ENCODE data around the gene PHLPP1. TPM values are rescaled to one million over a fixed set of nuclear protein-coding genes. Genes with fewer than 3 reads are reported as not detected.

The PHLPP1 gene
- polyA plus RNA-seq, 2 of the 4 experiments (the other 2 are of a cell fraction): 6.5 to 12.1 TPM

DNA sequence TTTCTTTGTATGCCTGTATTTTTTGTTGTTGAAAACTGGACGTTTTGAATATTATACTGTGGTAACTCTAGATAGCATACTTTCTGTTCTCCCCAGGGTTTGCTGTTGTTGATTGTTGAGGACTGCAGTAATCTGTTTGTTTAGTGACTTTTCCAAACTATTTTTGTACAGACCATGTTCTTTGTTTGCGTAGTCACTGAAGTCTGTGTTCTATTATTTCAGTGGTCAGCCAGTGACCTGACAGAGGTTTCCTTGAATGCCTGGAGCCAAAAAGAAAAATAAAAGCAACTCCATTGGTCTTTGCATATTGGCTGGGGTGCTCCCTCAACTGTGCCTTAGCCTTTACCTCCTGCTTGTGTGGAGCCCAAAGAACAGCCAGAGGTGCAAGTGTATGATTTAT is 42.7 kb upstream of the PHLPP1 start:
- ChIA-PET CTCF (no interaction called here), POLR2A (no interaction called here)
- no peak for DNase-seq (ENCODE audit: low read depth in 1 of 2, low spot score in 1 of 2)
- Histone ChIP-seq H3K9me3 (no peaks in the 10 kb centered on the region), H3K4me1 (no peaks in the 10 kb centered on the region), H3K27ac (no peak overlapping the region), H3K4me3 (no peak overlapping the region), H3K4me2 (no peak overlapping the region)
- no peak for ATAC-seq
- TF ChIP-seq, protein P1, sequence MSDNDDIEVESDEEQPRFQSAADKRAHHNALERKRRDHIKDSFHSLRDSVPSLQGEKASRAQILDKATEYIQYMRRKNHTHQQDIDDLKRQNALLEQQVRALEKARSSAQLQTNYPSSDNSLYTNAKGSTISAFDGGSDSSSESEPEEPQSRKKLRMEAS (IDR thresholded peaks at IDR 0.05): no peak
- TF ChIP-seq, protein P2, sequence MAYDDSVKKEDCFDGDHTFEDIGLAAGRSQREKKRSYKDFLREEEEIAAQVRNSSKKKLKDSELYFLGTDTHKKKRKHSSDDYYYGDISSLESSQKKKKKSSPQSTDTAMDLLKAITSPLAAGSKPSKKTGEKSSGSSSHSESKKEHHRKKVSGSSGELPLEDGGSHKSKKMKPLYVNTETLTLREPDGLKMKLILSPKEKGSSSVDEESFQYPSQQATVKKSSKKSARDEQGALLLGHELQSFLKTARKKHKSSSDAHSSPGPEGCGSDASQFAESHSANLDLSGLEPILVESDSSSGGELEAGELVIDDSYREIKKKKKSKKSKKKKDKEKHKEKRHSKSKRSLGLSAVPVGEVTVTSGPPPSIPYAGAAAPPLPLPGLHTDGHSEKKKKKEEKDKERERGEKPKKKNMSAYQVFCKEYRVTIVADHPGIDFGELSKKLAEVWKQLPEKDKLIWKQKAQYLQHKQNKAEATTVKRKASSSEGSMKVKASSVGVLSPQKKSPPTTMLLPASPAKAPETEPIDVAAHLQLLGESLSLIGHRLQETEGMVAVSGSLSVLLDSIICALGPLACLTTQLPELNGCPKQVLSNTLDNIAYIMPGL (CRISPR knock-in tag; IDR thresholded peaks at IDR 0.05; ENCODE audit: borderline replicate concordance): no peak
- TF ChIP-seq RNF2 (IDR thresholded peaks at IDR 0.05; ENCODE audit: borderline replicate concordance, low read depth): no peak
- no peak for TF ChIP-seq EHMT2 (IDR thresholded peaks at IDR 0.05; ENCODE audit: low read depth)
- no peak for TF ChIP-seq ZC3H11A (IDR thresholded peaks at IDR 0.05)
- TF ChIP-seq, protein P3, sequence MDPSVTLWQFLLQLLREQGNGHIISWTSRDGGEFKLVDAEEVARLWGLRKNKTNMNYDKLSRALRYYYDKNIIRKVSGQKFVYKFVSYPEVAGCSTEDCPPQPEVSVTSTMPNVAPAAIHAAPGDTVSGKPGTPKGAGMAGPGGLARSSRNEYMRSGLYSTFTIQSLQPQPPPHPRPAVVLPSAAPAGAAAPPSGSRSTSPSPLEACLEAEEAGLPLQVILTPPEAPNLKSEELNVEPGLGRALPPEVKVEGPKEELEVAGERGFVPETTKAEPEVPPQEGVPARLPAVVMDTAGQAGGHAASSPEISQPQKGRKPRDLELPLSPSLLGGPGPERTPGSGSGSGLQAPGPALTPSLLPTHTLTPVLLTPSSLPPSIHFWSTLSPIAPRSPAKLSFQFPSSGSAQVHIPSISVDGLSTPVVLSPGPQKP (IDR thresholded peaks at IDR 0.05; ENCODE audit: low read depth, low read length): no peak
- no peak for TF ChIP-seq MAZ (IDR thresholded peaks at IDR 0.05; ENCODE audit: borderline replicate concordance, low read depth, low read length)
- no peak for TF ChIP-seq BHLHE40 (IDR thresholded peaks at IDR 0.05; ENCODE audit: low read depth, low read length)
- TF ChIP-seq NFE2L2 (conservative IDR thresholded peaks at IDR 0.05; ENCODE audit: low read length): no peak
- no peak for TF ChIP-seq ZNF302 (CRISPR knock-in tag; IDR thresholded peaks at IDR 0.05)
- TF ChIP-seq, protein P4, sequence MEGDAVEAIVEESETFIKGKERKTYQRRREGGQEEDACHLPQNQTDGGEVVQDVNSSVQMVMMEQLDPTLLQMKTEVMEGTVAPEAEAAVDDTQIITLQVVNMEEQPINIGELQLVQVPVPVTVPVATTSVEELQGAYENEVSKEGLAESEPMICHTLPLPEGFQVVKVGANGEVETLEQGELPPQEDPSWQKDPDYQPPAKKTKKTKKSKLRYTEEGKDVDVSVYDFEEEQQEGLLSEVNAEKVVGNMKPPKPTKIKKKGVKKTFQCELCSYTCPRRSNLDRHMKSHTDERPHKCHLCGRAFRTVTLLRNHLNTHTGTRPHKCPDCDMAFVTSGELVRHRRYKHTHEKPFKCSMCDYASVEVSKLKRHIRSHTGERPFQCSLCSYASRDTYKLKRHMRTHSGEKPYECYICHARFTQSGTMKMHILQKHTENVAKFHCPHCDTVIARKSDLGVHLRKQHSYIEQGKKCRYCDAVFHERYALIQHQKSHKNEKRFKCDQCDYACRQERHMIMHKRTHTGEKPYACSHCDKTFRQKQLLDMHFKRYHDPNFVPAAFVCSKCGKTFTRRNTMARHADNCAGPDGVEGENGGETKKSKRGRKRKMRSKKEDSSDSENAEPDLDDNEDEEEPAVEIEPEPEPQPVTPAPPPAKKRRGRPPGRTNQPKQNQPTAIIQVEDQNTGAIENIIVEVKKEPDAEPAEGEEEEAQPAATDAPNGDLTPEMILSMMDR (IDR thresholded peaks at IDR 0.05): no peak
- TF ChIP-seq HEYL (CRISPR knock-in tag; IDR thresholded peaks at IDR 0.05): no peak
- no peak for TF ChIP-seq CBX2 (IDR thresholded peaks at IDR 0.05; ENCODE audit: borderline replicate concordance, low read depth)
- no peak for TF ChIP-seq JUNB (IDR thresholded peaks at IDR 0.05)
- WGBS (ENCODE audit: missing lambda C conversion rate): 26% methylated on average over 2 of the region's 2 CpGs
- no peak for FAIRE-seq

DNA sequence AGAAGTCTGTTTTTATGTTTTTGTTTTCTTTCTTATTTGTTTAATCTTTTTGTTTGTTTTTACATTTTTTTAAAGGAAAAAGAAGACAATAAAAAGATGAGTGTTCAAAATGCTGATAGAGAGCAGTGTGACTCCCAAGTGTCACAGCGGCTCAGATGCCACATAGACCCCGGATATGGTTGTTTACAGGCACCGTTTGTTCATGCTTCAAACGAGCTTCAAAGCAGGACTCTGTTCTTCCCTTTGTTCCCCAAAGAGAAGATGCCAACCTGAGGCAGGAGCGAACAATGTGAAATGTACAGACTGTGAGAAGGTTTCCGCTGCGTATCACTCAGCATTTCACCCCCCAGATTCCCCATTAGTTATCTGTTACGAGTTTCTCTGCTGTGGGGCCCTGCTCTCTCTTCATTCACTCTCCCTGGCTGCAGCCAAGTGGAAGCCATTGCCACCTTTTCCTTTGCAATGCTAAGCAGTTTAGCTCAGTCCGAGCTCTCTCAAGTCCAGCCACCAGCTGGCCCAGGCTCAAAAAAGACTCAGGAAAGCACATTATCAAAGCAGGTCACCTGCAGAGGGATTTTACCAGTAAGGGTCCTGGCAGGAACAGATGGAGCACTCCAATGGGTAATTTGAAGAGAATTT is 36.4 kb upstream of the PHLPP1 start:
- POLR2A ChIA-PET: no interaction called here
- CTCF ChIA-PET: no interaction called here
- TF ChIP-seq RNF2 (IDR thresholded peaks at IDR 0.05; ENCODE audit: borderline replicate concordance, low read depth) (no peak), BHLHE40 (IDR thresholded peaks at IDR 0.05; ENCODE audit: low read depth, low read length) (no peak), POLR2AphosphoS2 (conservative IDR thresholded peaks at IDR 0.05; ENCODE audit: low read length) (no peak), HOXA7 (CRISPR knock-in tag; IDR thresholded peaks at IDR 0.05) (no peak), HOXB5 (CRISPR knock-in tag; IDR thresholded peaks at IDR 0.05) (no peak), POLR2A (IDR thresholded peaks at IDR 0.05; ENCODE audit: low read length) (no peak), CBX2 (IDR thresholded peaks at IDR 0.05; ENCODE audit: borderline replicate concordance, low read depth) (no peak), EHMT2 (IDR thresholded peaks at IDR 0.05; ENCODE audit: low read depth) (no peak), MYC (IDR thresholded peaks at IDR 0.05; ENCODE audit: borderline replicate concordance, low read length) (no peak), RCOR1 (IDR thresholded peaks at IDR 0.05; ENCODE audit: low read depth, low read length) (no peak), ZSCAN20 (CRISPR knock-in tag; IDR thresholded peaks at IDR 0.05) (no peak), JUN (IDR thresholded peaks at IDR 0.05) (no peak), EHF (CRISPR knock-in tag; IDR thresholded peaks at IDR 0.05) (no peak)
- no peak for FAIRE-seq
- 67% methylated on average over 9 of the region's 9 CpGs for WGBS (ENCODE audit: missing lambda C conversion rate)
- Histone ChIP-seq H3K4me1 (no peaks in the 10 kb centered on the region), H3K27ac (no peak overlapping the region), H3K9me3 (no peaks in the 10 kb centered on the region), H3K4me3 (no peak overlapping the region), H3K4me2 (no peak overlapping the region)
- no peak for DNase-seq (ENCODE audit: low read depth in 1 of 2, low spot score in 1 of 2)
- ATAC-seq: no peak
